HepG2 (cell line): Measurements from ENCODE around the gene CROT. TPM values are rescaled to one million over a fixed set of nuclear protein-coding genes. Genes with fewer than 3 reads are reported as not detected.
"Not testable (repeated sequence)": the region's sequence is repeated elsewhere in the genome, so short reads cannot be mapped to it uniquely, and the experiment has no call there.

ENCODE experiments used
- ATAC-seq: fragments of 200-7000 bp; cut with Tn5 transposase; 3 replicates; pipeline ENCODE4 v1.9.1; 2020; ENCODE audit warnings: mild to moderate bottlenecking, moderate library complexity
- BruUV-seq: library from RNA; stranded (reverse); fragments of 400-500 nt; replicated peaks from 2 replicates; lab custom pipeline; 2021; lab: Mats Ljungman, UMichigan
- CTCF ChIA-PET: fragments of 300-600 bp; formaldehyde crosslinking; extraction: SDS; loops from one replicate; lab custom pipeline; 2021; ENCODE audit warnings: low total read pairs, inconsistent platforms, low intra/inter-chr PET ratio; lab: Yijun Ruan, JAX
- POLR2A ChIA-PET: fragments of 350-600 bp; sonication (Branson Sonifier 250); formaldehyde crosslinking; loops from one replicate; lab custom pipeline; 2020; ENCODE audit warnings: antibody characterized with exemption, inconsistent platforms; lab: Yijun Ruan, JAX
- DNase-seq: peaks from one replicate; pipeline ENCODE4 v3.0.0-alpha.2; 2015; ENCODE audit warnings: low spot score
- FAIRE-seq: peaks from 3 replicates; lab custom pipeline; 2011; peaks lifted over from hg19 to GRCh38; lab: Jason Lieb, UNC
- H2AFZ ChIP-seq: one replicate; pipeline ENCODE4 v1.6.1; 2011; ENCODE audit warnings: low read length, inconsistent platforms
- H3K27ac ChIP-seq: fragments of 300-600 bp; 3 replicates; pipeline ENCODE4 v1.8.0; 2011; ENCODE audit warnings: mixed run types, mild to moderate bottlenecking, mixed read lengths, low read length, inconsistent platforms; ENCODE audit not compliant: insufficient read depth; ENCODE audit errors: extremely low read length
- H3K27me3 ChIP-seq, 2 experiments: fragments of 200-600 bp in 1 of 2; 2 replicates in 1 of 2; 3 replicates in 1 of 2; pipeline versions ENCODE4 v1.6.0 to v1.8.0; 2011; ENCODE audit warnings: low read length in 2 of 2, mild to moderate bottlenecking in 2 of 2, moderate library complexity in 2 of 2, inconsistent platforms in 1 of 2; ENCODE audit not compliant: insufficient read depth in 2 of 2, control insufficient read depth in 1 of 2
- H3K36me3 ChIP-seq, 2 experiments: fragments of 200-600 bp in 1 of 2; replicated peaks in 1 of 2; 2 replicates in 1 of 2; 3 replicates in 1 of 2; pipeline versions ENCODE4 v1.5.1 to v1.8.0; 2011; ENCODE audit warnings: low read length in 2 of 2, inconsistent platforms in 1 of 2; ENCODE audit not compliant: insufficient read depth in 2 of 2, control insufficient read depth in 1 of 2
- H3K4me1 ChIP-seq: 2 replicates; pipeline ENCODE4 v1.5.1; 2012; ENCODE audit warnings: low read length, inconsistent platforms; ENCODE audit not compliant: insufficient read depth
- H3K4me2 ChIP-seq: 2 replicates; pipeline ENCODE4 v1.6.0; 2011; ENCODE audit warnings: low read depth, low read length, inconsistent platforms
- H3K4me3 ChIP-seq, 3 experiments: fragments of 200-600 bp in 1 of 3; sonication (generic), shearing (Covaris generic) in 1 of 3; replicated peaks in 1 of 3; 2 replicates each; pipeline ENCODE4 v1.5.1; 2011 to 2016; ENCODE audit warnings: low read length in 3 of 3, inconsistent platforms in 2 of 3, low read depth in 2 of 3, mild to moderate bottlenecking in 2 of 3, control low read depth in 1 of 3, mixed read lengths in 1 of 3; ENCODE audit not compliant: insufficient read depth in 1 of 3
- H3K79me2 ChIP-seq: one replicate; pipeline ENCODE4 v1.6.1; 2011; ENCODE audit warnings: low read length, inconsistent platforms; ENCODE audit not compliant: insufficient read depth
- H3K9ac ChIP-seq: 2 replicates; pipeline ENCODE4 v1.6.0; 2011; ENCODE audit warnings: mild to moderate bottlenecking, low read depth, low read length, inconsistent platforms; ENCODE audit not compliant: insufficient read depth
- H3K9me3 ChIP-seq: 2 replicates; pipeline ENCODE4 v1.5.1; 2012; ENCODE audit warnings: mild to moderate bottlenecking, low read length
- H4K20me1 ChIP-seq: 2 replicates; pipeline ENCODE4 v1.6.0; 2011; ENCODE audit warnings: inconsistent platforms, mild to moderate bottlenecking, low read length, moderate library complexity; ENCODE audit not compliant: insufficient read depth
- MIER2 ChIP-seq: IDR thresholded peaks from 2 replicates; pipeline ENCODE4 v1.6.1; 2016; ENCODE audit warnings: missing biosample characterization, missing genetic modification reagents
- NFE2L1 ChIP-seq: sonication (generic); formaldehyde crosslinking; IDR thresholded peaks from 2 replicates; pipeline ENCODE4 v1.4.0; 2020; ENCODE audit warnings: missing genetic modification reagents, mild to moderate bottlenecking, borderline replicate concordance
- SALL1 ChIP-seq: sonication (generic); formaldehyde crosslinking; IDR thresholded peaks from 2 replicates; pipeline ENCODE4 v1.8.0; 2022; ENCODE audit warnings: mild to moderate bottlenecking, missing genetic modification reagents
- SAP130 ChIP-seq: IDR thresholded peaks from 2 replicates; pipeline ENCODE4 v1.6.1; 2016; ENCODE audit warnings: low read depth
- SMC3 ChIP-seq: IDR thresholded peaks from 2 replicates; pipeline ENCODE4 v1.6.1; 2011; ENCODE audit warnings: low read length, improper control_type of control experiment
- SOX13 ChIP-seq, 3 experiments: fragments of 450-650 bp in 1 of 3; sonication (generic) in 1 of 3; formaldehyde crosslinking in 1 of 3; IDR thresholded peaks in 2 of 3; conservative IDR thresholded peaks in 1 of 3; 2 replicates each; pipeline versions ENCODE4 v1.5.0 to v1.6.1; 2016 to 2020; ENCODE audit warnings: antibody characterized with exemption in 1 of 3, mild to moderate bottlenecking in 1 of 3, missing compliant biosample characterization in 1 of 3, missing genetic modification reagents in 1 of 3, moderate library complexity in 1 of 3
- STAG1 ChIP-seq: sonication (generic); formaldehyde crosslinking; IDR thresholded peaks from 2 replicates; pipeline ENCODE4 v1.4.0; 2020; ENCODE audit warnings: missing genetic modification reagents
- ZNF501 ChIP-seq: sonication (generic); formaldehyde crosslinking; IDR thresholded peaks from 2 replicates; pipeline ENCODE4 v1.5.1; 2020; ENCODE audit warnings: mild to moderate bottlenecking, moderate library complexity, missing genetic modification reagents
- WGBS: methylation state at CpG from one replicate; pipeline ENCODE4 v1.1.6; 2017; ENCODE audit warnings: low lambda C conversion rate; 5-methylcytosine and 5-hydroxymethylcytosine counted together
- in situ Hi-C: cut with HindIII; loops from 2 replicates; pipeline ENCODE4 v1.10.0; 2017; ENCODE audit warnings: low pct_unique_long_range_greater_than_20kb; ENCODE audit not compliant: extremely low pct_ligation_motif_present
- intact Hi-C: fragments of 100-400 bp; cut with micrococcal nuclease; formaldehyde crosslinking; loops from one replicate; pipeline ENCODE4 v1.10.0; 2022; ENCODE audit not compliant: unreplicated experiment
- polyA plus RNA-seq, 8 experiments: library from polyadenylated mRNA; depleted of rRNA in 3 of 8; stranded (reverse) in 7 of 8; unstranded in 1 of 8; fragments of >200 nt; fragmentation: Illumina TruSeq in 4 of 8; extraction: Trizol in 4 of 8; gene quantifications; 2 replicates each; pipeline versions ENCODE4 v1.2.1 to v1.2.3, GENCODE V29; 2011 to 2016; ENCODE audit warnings: low read depth in 4 of 8, missing spikeins in 1 of 8, mixed read lengths in 1 of 8; ENCODE audit not compliant: insufficient read depth in 1 of 8
- total RNA-seq, 5 experiments: library from RNA; depleted of rRNA; stranded (reverse); fragments of >200 nt; fragmentation: Illumina TruSeq; extraction: Trizol; gene quantifications; 2 replicates each; pipeline ENCODE4 v1.2.3, GENCODE V29; 2016; ENCODE audit warnings: low read depth in 1 of 5
- TF ChIP-seq, protein P1 (sequence below): sonication (generic); formaldehyde crosslinking; conservative IDR thresholded peaks from 2 replicates; pipeline ENCODE4 v1.4.0; 2020; ENCODE audit warnings: mild to moderate bottlenecking, missing genetic modification reagents, moderate library complexity
- TF ChIP-seq, protein P2 (sequence below): sonication (generic); formaldehyde crosslinking; IDR thresholded peaks from 2 replicates; pipeline ENCODE4 v1.5.1; 2020; ENCODE audit warnings: mild to moderate bottlenecking, missing genetic modification reagents, moderate library complexity
- TF ChIP-seq, protein P3 (sequence below): sonication (generic); formaldehyde crosslinking; IDR thresholded peaks from 2 replicates; pipeline ENCODE4; 2020; ENCODE audit warnings: missing genetic modification reagents, mild to moderate bottlenecking, borderline replicate concordance

CROT gene
- total and polyA plus RNA-seq, 2 of the 13 experiments (the other 11 are each of a cell fraction or from before 2014, with no cell fraction given): 5.0 to 13.7 TPM

DNA sequence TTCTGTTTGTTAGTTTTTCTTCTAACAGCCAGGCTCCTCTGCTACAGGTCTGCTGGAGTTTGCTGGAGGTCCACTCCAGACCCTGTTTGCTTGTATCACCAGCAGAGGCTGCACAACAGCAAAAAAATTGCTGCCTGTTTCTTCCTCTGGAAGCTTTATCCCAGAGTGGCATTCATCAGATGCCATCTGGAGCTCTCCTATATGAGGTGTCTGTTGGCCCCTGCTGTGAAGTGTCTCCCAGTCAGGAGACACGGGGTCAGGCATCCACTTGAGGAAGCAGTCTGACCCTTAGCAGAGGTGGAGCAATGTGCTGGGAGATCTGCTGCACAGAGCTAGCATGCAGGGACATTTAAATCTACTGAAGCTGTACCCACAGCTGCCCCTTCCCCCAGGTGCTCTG lies 26.7 kb upstream of the CROT start (continued):
- TF ChIP-seq, protein P1, sequence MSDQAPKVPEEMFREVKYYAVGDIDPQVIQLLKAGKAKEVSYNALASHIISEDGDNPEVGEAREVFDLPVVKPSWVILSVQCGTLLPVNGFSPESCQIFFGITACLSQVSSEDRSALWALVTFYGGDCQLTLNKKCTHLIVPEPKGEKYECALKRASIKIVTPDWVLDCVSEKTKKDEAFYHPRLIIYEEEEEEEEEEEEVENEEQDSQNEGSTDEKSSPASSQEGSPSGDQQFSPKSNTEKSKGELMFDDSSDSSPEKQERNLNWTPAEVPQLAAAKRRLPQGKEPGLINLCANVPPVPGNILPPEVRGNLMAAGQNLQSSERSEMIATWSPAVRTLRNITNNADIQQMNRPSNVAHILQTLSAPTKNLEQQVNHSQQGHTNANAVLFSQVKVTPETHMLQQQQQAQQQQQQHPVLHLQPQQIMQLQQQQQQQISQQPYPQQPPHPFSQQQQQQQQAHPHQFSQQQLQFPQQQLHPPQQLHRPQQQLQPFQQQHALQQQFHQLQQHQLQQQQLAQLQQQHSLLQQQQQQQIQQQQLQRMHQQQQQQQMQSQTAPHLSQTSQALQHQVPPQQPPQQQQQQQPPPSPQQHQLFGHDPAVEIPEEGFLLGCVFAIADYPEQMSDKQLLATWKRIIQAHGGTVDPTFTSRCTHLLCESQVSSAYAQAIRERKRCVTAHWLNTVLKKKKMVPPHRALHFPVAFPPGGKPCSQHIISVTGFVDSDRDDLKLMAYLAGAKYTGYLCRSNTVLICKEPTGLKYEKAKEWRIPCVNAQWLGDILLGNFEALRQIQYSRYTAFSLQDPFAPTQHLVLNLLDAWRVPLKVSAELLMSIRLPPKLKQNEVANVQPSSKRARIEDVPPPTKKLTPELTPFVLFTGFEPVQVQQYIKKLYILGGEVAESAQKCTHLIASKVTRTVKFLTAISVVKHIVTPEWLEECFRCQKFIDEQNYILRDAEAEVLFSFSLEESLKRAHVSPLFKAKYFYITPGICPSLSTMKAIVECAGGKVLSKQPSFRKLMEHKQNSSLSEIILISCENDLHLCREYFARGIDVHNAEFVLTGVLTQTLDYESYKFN (CRISPR knock-in tag): 0 out of 2 replicates have a peak, but pooled peaks have one; percentile 13
- TF ChIP-seq SOX13 (IDR thresholded peaks at IDR 0.05) (no peak), SOX13 (CRISPR knock-in tag; conservative IDR thresholded peaks at IDR 0.05 in 1 of 2, IDR thresholded peaks at IDR 0.05 in 1 of 2) (no peak), SMC3 (peak; percentile 21; the same call in 1 of the 2 replicates), ZNF501 (0 out of 2 replicates have a peak, but pooled peaks have one; percentile 40), NFE2L1 (CRISPR knock-in tag) (no peak), STAG1 (CRISPR knock-in tag) (peak; percentile 58), SAP130 (CRISPR knock-in tag) (0 out of 2 replicates have a peak, but pooled peaks have one; percentile 13)
- TF ChIP-seq, all 625 proteins: peak for 13

DNA sequence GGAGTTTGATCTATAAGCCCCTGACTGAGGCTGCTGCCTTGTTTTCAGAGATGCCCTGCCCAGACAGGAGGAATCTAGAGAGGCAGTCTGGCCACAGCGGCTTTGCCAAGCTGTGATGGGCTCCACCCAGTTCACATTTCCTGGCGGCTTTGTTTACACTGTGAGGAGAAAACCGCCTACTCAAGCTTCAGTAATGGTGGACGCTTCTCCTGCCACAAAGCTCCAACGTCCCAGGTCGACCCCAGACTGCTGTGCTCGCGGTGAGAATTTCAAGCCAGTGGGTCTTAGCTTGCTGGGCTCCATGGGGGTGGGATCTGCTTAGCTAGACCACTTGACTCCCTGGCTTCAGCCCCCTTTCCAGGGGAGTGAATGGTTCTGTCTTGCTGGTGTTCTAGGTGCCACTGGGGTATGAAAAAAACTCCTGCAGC lies 26.3 kb upstream of the CROT start:
- in situ Hi-C loops, H3K9me3 ChIP-seq, BruUV-seq, H3K36me3 ChIP-seq, H3K27me3 ChIP-seq, FAIRE-seq, CTCF ChIA-PET, H3K27ac ChIP-seq, H4K20me1 ChIP-seq, H3K79me2 ChIP-seq: not testable (repeated sequence)
- peaks cover 38% of the 10 kb centered on the region for H3K4me1 ChIP-seq
- H2AFZ ChIP-seq: peak overlapping the region; percentile 70
- ATAC-seq (peak; percentile 94), DNase-seq (peak; percentile 44)
- POLR2A ChIA-PET: interaction anchor here (0.6 to 1.7 kb wide), 7 partner anchors 9 to 146 kb away, joined by 3 to 15 read pairs (median 4); partner anchors contain the start of gene CROT
- intact Hi-C loops: loop anchor here (10.0 kb wide), 2 partner anchors 286 to 556 kb away; partner anchors contain the start of genes ABCB1, DBF4 and SLC25A40
- H3K4me2 ChIP-seq: peak overlapping the region; percentile 91
- WGBS: 0% methylated on average over 1 of the region's 8 CpGs
- H3K4me3 ChIP-seq: peak overlapping the region; percentile 48 to 70 (median 55)
- peak overlapping the region; percentile 54 for H3K9ac ChIP-seq
- TF ChIP-seq, protein P2, sequence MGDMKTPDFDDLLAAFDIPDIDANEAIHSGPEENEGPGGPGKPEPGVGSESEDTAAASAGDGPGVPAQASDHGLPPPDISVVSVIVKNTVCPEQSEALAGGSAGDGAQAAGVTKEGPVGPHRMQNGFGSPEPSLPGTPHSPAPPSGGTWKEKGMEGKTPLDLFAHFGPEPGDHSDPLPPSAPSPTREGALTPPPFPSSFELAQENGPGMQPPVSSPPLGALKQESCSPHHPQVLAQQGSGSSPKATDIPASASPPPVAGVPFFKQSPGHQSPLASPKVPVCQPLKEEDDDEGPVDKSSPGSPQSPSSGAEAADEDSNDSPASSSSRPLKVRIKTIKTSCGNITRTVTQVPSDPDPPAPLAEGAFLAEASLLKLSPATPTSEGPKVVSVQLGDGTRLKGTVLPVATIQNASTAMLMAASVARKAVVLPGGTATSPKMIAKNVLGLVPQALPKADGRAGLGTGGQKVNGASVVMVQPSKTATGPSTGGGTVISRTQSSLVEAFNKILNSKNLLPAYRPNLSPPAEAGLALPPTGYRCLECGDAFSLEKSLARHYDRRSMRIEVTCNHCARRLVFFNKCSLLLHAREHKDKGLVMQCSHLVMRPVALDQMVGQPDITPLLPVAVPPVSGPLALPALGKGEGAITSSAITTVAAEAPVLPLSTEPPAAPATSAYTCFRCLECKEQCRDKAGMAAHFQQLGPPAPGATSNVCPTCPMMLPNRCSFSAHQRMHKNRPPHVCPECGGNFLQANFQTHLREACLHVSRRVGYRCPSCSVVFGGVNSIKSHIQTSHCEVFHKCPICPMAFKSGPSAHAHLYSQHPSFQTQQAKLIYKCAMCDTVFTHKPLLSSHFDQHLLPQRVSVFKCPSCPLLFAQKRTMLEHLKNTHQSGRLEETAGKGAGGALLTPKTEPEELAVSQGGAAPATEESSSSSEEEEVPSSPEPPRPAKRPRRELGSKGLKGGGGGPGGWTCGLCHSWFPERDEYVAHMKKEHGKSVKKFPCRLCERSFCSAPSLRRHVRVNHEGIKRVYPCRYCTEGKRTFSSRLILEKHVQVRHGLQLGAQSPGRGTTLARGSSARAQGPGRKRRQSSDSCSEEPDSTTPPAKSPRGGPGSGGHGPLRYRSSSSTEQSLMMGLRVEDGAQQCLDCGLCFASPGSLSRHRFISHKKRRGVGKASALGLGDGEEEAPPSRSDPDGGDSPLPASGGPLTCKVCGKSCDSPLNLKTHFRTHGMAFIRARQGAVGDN: peak; percentile 61
- TF ChIP-seq, protein P3, sequence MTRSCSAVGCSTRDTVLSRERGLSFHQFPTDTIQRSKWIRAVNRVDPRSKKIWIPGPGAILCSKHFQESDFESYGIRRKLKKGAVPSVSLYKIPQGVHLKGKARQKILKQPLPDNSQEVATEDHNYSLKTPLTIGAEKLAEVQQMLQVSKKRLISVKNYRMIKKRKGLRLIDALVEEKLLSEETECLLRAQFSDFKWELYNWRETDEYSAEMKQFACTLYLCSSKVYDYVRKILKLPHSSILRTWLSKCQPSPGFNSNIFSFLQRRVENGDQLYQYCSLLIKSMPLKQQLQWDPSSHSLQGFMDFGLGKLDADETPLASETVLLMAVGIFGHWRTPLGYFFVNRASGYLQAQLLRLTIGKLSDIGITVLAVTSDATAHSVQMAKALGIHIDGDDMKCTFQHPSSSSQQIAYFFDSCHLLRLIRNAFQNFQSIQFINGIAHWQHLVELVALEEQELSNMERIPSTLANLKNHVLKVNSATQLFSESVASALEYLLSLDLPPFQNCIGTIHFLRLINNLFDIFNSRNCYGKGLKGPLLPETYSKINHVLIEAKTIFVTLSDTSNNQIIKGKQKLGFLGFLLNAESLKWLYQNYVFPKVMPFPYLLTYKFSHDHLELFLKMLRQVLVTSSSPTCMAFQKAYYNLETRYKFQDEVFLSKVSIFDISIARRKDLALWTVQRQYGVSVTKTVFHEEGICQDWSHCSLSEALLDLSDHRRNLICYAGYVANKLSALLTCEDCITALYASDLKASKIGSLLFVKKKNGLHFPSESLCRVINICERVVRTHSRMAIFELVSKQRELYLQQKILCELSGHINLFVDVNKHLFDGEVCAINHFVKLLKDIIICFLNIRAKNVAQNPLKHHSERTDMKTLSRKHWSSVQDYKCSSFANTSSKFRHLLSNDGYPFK: peak; percentile 61; the same call in 1 of the 2 replicates
- TF ChIP-seq MIER2 (CRISPR knock-in tag): peak; percentile 14; the same call in 1 of the 2 replicates
- peak; percentile 49; the same call in 1 of the 2 replicates for TF ChIP-seq SALL1 (CRISPR knock-in tag)
